GM18868 (cell line): ENCODE data around the gene PRM1.

Source experiments
- ATAC-seq: cut with Tn5 transposase; IDR thresholded peaks from one replicate; pipeline ENCODE4 v1.9.1; 2021; ENCODE audit warnings: mild to moderate bottlenecking, moderate library complexity; ENCODE audit not compliant: unreplicated experiment

The PRM1 gene

GRCh38 chr16:11314309-11314894 is 33.3 kb upstream of the PRM1 start:
- ATAC-seq: no peak

GRCh38 chr16:11313493-11314308 is 32.6 kb upstream of the PRM1 start:
- ATAC-seq: no peak

- ATAC-seq: no peak
These were observed 31.8 kb upstream of the PRM1 start for GRCh38 chr16:11312718-11313492.

- peak; percentile 56 for ATAC-seq
These were observed 29.9 kb upstream of the PRM1 start for GRCh38 chr16:11310997-11311561.

GRCh38 chr16:11310634-11310977 is 29.5 kb upstream of the PRM1 start:
- no peak for ATAC-seq

- ATAC-seq: no peak
These were observed 28.9 kb upstream of the PRM1 start for GRCh38 chr16:11309895-11310633.

DNA sequence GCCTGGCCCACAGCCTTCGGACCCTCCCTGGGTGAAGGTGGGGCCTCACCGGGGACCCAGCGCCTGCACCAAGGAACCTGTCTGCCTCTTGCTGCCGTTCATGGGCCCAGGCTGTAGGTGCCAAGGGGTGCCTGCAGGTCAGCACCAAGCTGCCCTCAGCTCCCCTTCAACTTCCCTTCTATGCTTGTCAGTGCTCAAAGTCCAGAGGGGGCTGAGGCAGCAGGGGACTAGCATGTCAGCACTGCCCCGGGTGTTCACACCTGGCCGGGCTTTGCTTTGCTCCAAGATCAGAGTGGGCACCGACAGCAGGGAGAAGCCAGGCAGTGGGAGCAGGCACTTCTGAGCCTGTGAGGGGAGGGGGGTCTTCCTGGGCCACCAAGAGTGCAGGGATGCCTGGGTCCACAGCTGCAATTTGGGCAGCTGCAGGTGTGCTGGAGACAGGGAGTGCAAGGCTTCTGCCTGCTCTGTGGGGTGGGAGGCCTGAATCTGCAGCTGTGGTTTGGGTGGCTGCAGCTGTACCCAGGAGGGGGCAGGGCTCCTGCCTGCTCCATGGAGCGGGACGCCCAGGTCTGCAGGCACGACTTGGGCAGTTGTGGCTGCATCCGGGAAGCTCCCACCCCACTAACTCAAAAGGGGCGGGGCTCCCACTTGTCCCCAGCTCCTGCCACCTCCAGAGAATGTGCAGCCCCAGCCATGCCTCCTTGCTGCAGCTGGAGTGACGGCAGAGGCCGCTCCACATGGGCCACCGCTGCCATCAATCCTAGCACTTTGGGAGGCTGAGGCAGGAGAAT is 27.6 kb upstream of the PRM1 start:
- ATAC-seq: no peak

GRCh38 chr16:11307639-11308492 is 26.7 kb upstream of the PRM1 start:
- no peak for ATAC-seq

- ATAC-seq: no peak
These were observed 26.0 kb upstream of the PRM1 start for GRCh38 chr16:11306997-11307638.

GRCh38 chr16:11306381-11306780 is 25.3 kb upstream of the PRM1 start:
- ATAC-seq: no peak

GRCh38 chr16:11303405-11304138 is 22.4 kb upstream of the PRM1 start:
- no peak for ATAC-seq

GRCh38 chr16:11302977-11303376 is 21.8 kb upstream of the PRM1 start:
- no peak for ATAC-seq

GRCh38 chr16:11301645-11302501 is 20.7 kb upstream of the PRM1 start:
- no peak for ATAC-seq

- ATAC-seq: no peak
These were observed 19.4 kb upstream of the PRM1 start for GRCh38 chr16:11300560-11300892.

DNA sequence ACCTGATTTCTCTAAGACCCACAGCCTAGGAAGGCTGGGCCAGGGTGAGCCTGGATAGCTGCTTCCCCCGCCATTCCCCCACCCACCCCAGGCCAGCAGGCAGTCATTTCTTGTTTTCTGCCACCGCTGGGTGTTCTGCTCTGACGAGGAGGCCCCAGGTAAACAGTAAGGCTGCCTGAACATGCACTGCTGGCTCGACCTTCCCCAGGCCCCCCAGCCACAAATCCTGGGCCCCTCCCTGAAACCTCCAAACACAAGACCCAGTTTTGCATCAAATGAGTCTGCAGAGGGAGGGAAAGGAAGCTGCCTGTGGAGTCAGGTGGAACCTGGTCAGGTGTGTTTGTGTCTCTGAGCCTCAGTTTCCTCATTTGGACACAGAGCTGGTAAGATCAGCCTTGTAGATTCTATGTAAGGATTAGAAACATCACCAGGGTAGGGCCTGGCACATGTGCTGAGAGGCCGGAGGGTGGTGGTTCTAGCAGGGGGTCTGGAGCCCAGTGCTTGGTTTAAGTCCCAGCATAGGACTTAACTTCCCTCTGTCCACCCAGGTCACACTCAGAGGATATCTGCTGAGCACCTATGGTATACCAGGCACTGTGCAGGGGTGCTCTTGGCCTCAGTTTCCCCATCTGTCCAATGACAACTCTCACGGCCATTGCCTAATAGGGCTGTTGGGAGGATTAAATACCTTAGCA is 18.9 kb upstream of the PRM1 start:
- ATAC-seq: no peak

DNA sequence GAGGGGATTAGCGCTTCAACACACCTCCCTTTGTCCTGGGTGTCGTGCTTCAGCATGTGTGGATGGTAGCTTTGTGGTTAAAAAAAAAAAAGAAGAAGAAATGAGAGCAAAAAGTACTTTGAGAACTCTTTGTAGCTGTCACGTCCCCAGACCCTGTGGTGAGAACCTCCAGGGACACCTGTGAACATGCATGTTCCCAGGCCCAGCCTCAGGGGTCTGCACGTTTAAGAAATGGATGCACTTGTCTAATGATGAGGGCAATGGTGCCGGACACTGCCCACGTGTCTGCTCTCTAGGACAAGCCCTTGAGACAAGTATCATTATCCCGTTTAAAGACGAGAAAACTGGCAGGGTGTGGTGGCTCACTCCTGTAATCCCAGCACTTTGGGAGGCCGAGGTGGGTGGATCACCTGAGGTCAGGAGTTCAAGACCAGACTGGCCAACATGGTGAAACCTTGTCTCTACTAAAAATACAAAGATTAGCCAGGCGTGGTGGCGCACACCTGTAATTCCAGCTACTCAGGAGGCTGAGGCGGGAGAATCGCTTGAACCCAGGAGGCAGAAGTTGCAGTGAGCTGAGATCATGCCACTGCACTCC is 17.9 kb upstream of the PRM1 start:
- peak; percentile 44 for ATAC-seq
